Measurements from ENCODE around the gene NUP50.

The NUP50 gene

DNA sequence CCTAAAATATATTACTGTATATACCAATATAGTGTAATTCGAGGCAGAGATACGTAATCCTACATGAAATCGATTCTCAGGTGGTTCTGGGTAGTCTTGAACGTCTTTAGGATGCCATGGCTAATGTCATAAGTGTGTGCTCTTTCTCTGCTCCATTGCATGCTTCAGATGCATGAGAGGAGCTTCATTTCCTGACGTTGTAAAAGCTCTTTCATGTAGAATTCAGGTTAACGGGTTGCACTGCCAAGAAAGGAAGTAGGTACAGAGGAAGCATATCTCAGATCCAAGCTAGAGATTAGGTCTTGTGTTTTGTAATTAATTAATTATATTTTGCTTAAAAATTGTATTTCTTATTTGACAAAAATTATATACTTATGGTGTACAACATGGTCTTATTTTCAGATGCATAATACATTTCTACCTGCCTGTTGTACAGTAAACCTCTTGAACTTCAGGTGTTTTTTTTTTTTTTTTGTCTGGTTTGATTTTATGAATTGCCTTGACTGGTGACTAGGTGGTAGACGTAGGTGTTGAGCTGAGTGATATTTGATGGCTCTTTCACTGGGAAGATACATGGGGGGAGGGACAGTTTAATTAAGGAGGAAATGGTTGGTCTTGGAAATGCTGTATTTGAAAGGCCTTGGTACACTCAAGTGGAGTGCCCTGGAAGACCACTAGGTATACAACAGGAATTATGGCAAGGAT, 9.3 kb downstream of the NUP50 start:
- Histone ChIP-seq H3K4me3 (ENCODE audit: low read depth, low read length) (no peak overlapping the region), H3K27ac (no peak overlapping the region), H3K36me3 (peaks cover 100% of the 10 kb centered on the region), H3K9me3 (ENCODE audit: severe bottlenecking) (no peaks in the 10 kb centered on the region), H3K27me3 (ENCODE audit: insufficient read depth, low read depth, severe bottlenecking) (no peaks in the 10 kb centered on the region)
- no peak for DNase-seq
- TF ChIP-seq, protein P1, sequence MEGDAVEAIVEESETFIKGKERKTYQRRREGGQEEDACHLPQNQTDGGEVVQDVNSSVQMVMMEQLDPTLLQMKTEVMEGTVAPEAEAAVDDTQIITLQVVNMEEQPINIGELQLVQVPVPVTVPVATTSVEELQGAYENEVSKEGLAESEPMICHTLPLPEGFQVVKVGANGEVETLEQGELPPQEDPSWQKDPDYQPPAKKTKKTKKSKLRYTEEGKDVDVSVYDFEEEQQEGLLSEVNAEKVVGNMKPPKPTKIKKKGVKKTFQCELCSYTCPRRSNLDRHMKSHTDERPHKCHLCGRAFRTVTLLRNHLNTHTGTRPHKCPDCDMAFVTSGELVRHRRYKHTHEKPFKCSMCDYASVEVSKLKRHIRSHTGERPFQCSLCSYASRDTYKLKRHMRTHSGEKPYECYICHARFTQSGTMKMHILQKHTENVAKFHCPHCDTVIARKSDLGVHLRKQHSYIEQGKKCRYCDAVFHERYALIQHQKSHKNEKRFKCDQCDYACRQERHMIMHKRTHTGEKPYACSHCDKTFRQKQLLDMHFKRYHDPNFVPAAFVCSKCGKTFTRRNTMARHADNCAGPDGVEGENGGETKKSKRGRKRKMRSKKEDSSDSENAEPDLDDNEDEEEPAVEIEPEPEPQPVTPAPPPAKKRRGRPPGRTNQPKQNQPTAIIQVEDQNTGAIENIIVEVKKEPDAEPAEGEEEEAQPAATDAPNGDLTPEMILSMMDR (IDR thresholded peaks at IDR 0.05; ENCODE audit: low read depth, low read length) = no peak

DNA sequence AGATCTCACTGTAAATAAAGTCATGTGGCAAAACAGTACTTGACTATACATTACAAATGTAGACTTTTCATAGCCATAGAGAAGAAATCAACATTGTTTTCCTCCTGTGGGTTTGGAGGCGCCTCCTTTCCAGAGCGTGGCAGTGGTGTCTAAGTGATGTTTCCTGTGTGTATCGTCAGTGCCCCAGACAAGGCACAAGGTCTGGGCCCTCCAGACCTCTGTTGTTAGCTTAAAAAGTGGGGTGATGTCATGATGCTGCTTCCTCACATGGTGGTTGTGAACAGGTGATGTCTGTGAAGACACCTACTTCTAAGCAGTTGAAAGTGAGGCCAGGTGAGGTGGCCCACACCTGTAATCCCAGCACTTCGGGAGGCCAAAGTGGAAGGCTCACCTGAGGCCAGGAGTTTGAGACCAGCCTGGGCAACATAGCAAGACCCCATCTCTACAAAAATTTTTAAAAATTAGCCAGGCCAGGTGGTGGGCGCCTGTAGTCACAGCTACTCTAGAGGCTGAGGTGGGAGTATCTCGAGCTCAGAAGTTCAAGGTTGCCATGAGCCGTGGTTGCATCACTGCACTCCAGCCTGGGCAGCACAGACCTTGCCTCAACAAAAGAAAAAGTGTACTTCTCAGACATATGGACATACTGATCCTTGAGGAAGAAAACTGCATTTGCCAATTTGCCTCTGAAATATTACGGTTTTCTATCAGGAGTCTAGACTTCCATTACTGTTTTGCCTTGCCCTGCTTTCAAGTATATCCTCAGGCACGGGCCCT, 15.7 kb downstream of the NUP50 start:
- Histone ChIP-seq H3K36me3 (peaks cover 92% of the 10 kb centered on the region), H3K9me3 (ENCODE audit: severe bottlenecking) (no peaks in the 10 kb centered on the region), H3K27ac (no peak overlapping the region), H3K4me3 (ENCODE audit: low read depth, low read length) (no peak overlapping the region), H3K27me3 (ENCODE audit: insufficient read depth, low read depth, severe bottlenecking) (no peaks in the 10 kb centered on the region)
- no peak for DNase-seq
- TF ChIP-seq, protein P1 (IDR thresholded peaks at IDR 0.05; ENCODE audit: low read depth, low read length) = no peak

DNA sequence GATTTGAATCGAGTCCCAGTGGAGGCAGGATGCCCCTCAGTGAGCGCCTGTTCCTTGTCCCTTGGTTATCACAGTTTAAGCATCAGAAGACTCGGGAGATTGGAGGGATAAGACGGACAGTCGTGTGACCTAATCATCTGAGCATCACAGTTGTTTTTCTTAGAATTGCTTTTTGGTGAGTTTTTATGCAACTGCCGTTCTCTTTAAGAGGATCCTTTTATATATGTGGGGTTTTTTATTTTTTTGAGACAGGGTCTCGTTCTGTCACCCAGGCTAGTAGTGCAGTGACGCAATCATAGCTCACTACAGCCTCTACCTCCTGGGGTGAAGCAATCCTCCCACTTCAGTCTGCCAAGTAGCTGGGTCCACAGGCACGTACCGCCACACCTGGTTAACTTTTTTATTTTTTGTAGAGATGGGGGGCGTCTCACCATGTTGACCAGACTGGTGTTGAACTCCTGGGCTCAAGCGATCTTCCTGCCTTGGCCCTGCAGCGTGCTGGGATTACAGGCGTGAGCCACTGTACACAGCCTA, 16.5 kb downstream of the NUP50 start:
- H3K27me3 ChIP-seq (ENCODE audit: insufficient read depth, low read depth, severe bottlenecking) = no peaks in the 10 kb centered on the region
- DNase-seq = no peak
- H3K36me3 ChIP-seq = peaks cover 85% of the 10 kb centered on the region
- TF ChIP-seq, protein P1 (IDR thresholded peaks at IDR 0.05; ENCODE audit: low read depth, low read length) = no peak
- no peak overlapping the region for H3K4me3 ChIP-seq (ENCODE audit: low read depth, low read length)
- no peaks in the 10 kb centered on the region for H3K9me3 ChIP-seq (ENCODE audit: severe bottlenecking)
- H3K27ac ChIP-seq = no peak overlapping the region

DNA sequence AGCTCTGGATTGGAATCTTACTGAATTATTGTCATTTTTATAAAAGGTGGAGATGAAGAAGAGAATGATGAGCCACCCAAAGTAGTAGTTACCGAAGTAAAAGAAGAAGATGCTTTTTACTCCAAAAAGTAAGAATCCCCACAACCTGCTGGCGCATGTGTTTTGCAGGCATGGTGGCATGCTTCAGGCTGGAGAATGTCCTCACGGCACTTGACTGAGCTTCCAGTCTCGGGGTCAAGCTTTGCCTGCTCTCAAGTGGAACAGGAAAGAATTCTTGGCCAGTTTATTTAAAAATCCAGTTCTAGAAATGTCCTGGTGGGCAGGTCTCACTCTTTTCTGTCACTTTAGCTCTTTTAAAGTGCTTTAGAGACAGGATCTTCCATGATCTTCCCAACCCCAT, 17.5 kb downstream of the NUP50 start:
- DNase-seq = no peak
- no peak overlapping the region for H3K4me3 ChIP-seq (ENCODE audit: low read depth, low read length)
- no peaks in the 10 kb centered on the region for H3K27me3 ChIP-seq (ENCODE audit: insufficient read depth, low read depth, severe bottlenecking)
- H3K27ac ChIP-seq = no peak overlapping the region
- no peaks in the 10 kb centered on the region for H3K9me3 ChIP-seq (ENCODE audit: severe bottlenecking)
- TF ChIP-seq, protein P1 (IDR thresholded peaks at IDR 0.05; ENCODE audit: low read depth, low read length) = no peak
- peaks cover 76% of the 10 kb centered on the region for H3K36me3 ChIP-seq

DNA sequence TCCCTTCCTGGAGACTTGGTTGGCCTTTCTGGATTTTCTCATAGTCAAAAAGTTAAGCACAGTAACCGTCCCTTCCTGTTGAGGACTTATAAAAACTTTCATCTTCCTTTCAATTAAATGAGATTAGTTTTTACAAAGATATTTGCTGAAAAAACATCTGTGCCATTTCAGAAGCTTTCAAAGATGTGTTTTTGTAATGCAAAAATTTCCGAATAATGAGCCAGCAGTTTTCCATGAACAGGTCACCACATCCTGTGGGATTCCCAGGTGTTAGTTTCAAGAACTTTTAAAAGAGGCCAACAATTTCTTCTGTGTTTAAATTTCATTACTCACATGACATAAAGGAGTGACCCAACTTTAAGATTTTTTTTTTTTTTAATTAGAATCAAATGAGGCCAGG, 18.0 kb downstream of the NUP50 start:
- no peak overlapping the region for H3K27ac ChIP-seq

More for the DNA sequence above, 18.0 kb downstream of the NUP50 start:
- no peaks in the 10 kb centered on the region for H3K9me3 ChIP-seq (ENCODE audit: severe bottlenecking)
- no peak for DNase-seq
- TF ChIP-seq, protein P1 (IDR thresholded peaks at IDR 0.05; ENCODE audit: low read depth, low read length) = no peak
- peaks cover 72% of the 10 kb centered on the region for H3K36me3 ChIP-seq
- H3K27me3 ChIP-seq (ENCODE audit: insufficient read depth, low read depth, severe bottlenecking) = no peaks in the 10 kb centered on the region
- no peak overlapping the region for H3K4me3 ChIP-seq (ENCODE audit: low read depth, low read length)

Measured in WERI-Rb-1 (cell line).